GM19025 (cell line): ENCODE measurements around the gene GAPDH.
"Not testable (repeated sequence)": the region's sequence is repeated elsewhere in the genome, so short reads cannot be mapped to it uniquely, and the experiment has no call there.

Experiments
- ATAC-seq: cut with Tn5 transposase; IDR thresholded peaks from one replicate; pipeline ENCODE4 v1.9.1; 2021; ENCODE audit warnings: mild to moderate bottlenecking, low read depth, moderate library complexity; ENCODE audit not compliant: unreplicated experiment

GAPDH gene

DNA sequence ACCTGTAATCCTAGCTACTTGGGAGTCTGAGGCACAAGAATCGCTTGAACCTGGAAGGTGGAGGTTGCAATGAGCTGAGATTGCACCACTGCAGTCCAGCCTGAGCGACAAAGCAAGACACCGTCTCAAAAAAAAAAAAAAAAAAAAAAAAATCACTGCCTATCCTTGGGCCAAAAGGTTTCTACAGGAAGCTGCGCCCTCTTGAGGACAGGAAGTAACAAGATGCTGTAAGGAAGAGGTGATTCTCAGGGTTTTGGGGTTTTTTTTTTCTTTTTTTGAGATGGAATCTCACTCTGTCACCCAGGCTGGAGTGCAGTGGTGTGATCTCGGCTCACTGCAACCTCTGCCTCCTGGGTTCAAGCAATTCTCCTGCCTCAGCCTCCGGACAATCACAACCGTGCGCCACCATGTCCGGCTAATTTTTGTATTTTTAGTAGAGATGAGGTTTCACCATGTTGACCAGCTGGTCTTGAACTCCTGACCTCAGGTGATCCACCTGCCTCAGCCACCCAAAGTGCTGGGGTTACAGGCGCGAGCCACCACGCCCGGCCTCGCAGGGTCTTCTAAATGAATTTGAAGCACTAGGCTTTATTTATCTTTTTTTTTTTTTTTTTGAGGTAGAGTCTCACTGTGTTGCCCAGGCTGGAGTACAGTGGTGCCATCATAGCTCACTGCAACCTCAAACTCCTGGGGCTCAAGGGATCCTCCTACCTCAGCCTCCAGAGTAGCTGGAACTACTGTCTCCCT lies 23.9 kb downstream of the GAPDH start:
- ATAC-seq = not testable (repeated sequence)

DNA sequence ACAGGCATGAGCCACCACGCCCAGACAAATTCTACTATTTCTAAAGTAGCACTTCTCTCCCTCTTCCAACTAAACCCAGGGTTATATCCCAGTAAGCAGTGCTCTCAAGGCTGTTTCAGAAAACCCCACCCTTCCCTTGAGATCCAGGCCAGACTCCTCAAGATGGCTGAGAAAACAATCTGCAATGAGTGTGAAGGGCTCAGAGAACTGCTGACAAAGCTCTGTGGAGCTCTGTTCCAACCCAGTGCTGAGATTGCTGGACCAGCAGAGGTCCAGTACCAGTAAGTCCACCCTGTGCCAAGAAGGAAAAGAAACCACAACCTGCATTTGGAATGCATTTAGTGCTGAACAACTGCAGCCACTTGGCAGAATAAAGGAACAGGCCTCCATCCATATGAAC lies 25.2 kb downstream of the GAPDH start:
- ATAC-seq = no peak

DNA sequence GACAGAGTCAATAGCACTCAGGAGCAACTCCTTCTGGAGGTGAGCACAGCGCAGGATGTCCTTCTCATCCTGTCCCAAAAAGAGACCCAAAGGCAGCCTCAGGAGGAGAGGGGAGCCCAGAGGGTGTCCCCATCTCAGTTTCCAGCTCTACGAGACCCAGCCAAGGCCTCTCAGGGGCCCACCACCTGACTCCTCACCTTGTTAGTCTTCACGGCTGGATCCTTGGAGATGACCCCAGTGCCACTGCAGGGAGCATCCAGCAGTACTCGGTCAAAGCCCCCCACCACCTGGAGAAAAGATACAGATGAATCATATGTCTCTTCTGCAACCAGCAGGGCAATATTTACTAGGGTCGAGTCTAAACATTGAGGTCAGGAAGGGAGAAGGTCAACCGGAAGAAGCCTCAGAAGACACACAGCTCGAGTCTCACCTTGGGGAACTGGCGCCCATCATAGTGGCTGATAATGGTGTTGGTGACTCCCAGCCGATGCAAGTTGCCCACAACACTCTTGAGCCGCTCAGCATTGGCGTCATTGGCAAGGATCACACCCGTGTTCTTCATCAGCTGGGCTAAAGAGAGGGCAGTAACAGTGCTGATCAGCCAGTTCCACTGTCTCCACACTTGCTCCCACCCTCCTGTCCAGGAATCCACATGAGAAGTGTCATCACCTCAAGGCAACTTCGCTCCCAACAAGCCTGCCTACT lies 26.3 kb downstream of the GAPDH start:
- no peak for ATAC-seq

DNA sequence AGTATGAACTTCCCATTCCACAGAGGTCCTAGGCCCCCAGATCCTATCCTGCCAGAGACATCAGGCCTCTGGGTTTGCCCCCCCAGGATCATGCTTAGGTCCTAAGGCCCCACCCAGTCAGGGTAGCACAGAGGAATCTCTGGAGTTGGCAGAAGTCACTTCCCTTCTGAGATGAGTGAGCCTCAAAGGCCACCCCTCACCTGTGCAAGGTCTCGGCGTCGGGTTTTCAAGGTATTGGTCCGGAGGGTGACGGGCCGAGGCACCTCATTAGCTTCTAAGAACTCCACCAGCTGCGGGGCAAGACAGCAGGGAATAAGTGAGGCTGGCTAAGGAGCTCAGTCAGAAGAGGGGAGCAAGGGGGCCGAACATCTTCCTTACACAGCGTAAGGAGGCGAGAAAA lies 28.6 kb downstream of the GAPDH start:
- ATAC-seq = no peak

DNA sequence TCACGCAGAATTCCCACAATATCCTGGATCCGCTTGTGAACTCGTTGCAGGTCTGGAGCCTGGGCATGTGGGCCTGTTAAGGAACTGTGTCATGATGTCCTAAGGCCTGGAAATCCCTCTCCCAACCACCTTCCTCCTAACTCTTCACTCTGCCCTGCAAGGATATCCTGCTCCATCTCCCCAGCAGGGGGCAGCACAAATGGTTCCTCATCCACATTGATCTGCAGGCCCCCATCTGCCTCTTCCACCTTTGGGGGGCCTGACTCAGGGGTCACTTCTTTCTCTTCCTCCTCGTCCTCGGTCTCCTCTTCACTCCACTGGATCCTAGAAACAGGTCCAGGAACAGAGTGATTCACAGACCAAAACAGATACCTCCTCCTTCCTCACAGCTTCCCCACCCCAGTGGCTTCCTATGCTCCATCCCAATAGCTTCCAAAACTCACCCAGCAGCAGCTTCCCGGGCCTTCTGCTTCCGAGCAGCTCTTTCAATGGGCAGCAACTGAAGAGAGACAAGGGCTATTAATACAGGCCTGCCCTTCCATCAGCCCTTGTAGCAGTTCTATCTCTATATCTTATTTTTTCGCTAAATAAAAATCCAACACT lies 29.2 kb downstream of the GAPDH start:
- no peak for ATAC-seq

DNA sequence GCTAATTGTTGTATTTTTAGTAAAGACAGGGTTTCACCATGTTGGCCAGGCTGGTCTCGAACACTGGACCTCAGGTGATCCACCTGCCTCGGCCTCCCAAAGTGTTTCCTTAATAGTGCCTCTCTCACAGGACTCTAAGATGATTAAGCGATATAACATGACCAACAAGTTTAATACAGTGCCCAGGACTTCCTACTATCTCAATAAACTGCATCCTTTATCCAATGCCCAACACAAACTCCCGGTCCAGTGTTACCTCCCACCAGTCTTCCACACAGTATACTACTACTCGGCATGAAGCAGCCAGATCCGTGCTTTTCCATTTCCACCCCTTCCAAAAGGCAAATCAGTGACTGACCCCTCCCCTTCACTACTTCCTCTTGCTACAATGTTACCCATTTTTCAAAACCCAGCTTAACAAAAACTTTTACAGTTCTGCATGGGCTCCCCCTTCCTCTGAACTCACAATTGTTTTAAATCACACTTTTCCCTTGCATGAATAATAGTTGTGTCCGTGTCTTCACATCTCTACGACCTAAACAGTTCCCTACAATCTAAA lies 32.9 kb downstream of the GAPDH start:
- no peak for ATAC-seq

DNA sequence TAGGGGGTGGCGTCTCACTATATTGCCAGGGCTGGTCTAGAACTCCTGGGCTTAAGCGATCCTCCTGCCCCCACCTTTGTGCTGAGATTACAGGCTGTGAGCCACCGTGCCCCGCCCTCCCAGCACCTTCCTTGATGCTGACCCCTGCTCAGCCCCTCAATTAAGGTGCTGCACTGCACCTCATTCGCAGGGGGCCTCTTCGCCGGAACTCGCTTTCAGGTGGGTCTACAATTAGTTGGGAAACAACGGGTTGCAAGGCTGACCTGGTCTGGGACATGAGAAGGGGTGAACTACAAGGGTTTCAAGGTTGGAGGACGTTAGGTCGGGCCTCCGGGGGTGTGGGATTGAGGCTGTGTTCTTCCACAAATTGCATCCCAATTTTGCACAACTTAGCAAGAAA lies 35.0 kb downstream of the GAPDH start:
- ATAC-seq = no peak

DNA sequence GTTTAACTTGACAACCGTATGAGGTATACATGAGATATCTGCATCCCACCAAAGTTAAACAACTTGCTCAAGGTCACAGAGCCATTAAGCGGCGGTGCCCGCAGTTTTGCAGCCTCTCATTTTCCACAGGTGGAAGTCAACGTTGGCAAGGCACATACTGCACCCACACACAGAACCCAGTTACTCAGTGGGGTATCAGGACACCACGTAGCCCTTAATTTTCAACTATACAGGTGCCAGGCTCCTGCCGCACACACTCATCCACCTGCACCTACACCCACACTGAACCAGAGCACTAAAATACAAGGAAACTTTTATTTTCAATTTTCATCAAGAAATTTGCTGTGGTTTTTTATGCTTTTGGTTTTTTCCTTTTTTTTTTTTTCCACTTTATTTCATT lies 35.5 kb downstream of the GAPDH start:
- ATAC-seq = no peak

DNA sequence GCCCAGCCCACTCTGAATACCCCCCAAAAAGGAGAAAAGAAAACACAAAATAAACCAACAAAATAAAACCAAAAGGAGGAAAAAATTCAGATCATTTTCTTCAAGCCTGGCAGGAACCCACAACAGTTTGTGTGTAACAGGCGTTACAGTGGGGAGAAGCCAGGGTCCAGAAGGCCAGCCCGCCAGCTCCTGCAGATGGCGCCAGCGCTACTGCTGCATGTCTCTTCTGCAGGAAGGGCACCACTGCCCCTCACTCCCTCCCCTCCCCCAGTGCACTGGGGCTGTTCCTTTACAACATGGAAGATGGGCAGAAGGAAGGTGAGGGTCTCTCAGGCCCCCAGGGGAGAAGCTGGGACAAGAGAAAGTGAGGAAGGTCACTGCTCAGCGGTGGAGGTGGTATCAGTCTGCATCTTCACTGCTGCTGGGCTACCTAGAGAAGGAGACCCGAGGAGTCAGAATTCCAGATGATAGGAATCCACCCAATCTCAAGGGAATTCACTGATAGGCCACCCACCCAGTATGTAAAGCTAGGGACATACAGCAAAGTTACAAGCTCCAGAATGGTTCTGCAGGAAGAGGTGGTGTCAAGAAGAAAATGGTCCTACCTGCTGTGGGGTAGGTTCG lies 36.1 kb downstream of the GAPDH start:
- no peak for ATAC-seq

DNA sequence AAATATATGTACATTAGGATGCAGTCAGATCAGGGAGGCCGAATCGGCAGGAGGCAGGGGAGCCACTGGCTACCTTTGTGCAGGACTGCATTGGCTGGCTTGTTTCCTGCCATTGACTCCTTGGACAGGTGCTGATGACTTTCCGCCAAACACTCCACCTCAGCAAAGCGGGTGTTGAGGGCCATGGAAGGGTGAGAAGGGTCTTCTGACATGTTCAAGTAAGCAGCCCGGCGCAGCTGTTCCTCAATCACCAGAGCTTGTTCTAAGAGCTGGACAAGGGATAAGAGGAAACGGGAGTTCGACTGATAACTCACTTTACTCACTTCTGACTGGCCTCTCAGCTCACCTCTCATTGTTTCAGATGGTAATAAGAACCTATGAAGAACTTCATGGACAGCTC lies 38.7 kb downstream of the GAPDH start:
- no peak for ATAC-seq

DNA sequence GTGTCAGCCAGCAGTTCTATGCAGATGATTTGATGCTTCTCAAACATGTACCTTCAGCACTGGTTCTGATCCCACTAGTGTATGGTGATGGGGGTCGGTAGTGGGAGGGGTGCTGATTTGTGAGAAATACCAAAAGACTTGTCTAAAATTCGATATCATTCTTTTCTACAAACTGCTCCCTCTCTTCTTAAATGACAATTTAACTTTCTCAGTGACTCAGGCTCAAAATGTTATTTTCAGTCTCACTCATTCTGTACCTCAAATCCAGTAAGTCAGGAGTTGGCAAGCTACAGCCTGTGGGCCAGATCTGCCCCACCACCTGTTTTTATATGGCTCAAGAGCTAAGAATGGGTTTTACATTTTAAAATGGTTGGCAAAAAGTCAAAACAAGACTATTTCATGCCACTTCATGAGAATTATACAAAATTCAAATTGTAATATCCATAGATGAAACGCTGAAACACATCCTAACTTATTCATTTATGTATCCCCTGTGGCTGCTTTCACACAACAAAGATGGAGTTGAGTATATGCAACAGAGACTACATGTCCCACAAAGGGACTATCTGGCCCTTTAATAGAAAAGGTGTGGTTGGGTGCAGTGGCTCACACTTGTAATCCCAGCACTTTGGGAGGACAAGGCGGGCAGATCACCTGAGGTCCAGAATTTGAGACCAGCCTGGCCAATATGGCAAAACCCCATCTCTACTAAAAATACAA lies 40.4 kb downstream of the GAPDH start:
- no peak for ATAC-seq

DNA sequence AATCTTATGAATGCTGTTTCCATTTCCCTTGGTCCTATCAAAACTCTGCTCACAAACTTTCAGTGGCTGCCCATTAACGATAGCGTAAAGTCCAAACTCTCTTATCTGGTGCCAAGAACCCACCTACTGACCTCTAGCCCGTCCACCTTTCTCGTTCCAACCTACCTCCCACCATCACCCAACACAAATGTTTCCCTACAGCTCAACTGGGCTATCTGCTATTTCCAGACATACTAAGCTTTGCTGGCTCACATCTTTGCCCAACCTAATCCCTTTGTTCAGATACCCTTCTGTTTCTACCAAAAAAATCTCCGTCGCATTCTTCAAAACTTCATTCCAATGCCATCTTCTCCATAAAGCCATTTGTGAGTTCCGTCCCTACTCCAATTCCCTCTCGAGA lies 41.3 kb downstream of the GAPDH start:
- ATAC-seq = no peak

DNA sequence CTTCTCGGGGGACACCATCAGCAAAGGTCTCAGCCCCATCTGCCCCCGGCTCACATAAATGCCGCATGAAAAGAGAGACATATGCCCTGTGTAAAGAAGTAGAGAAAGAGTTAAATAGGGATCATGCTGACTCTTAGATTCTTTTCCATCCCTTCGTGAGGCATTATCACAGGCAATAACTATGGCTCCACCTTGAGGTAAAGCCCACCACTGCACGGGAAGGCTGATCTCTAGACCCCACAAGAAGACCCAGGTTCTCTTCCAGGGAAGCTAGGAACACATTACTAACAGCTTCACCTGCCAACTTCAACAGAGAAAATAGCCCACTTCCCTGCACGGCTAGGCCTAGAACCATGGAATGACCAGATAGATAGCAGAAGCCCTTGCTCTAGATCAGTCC lies 47.9 kb downstream of the GAPDH start:
- ATAC-seq = no peak

DNA sequence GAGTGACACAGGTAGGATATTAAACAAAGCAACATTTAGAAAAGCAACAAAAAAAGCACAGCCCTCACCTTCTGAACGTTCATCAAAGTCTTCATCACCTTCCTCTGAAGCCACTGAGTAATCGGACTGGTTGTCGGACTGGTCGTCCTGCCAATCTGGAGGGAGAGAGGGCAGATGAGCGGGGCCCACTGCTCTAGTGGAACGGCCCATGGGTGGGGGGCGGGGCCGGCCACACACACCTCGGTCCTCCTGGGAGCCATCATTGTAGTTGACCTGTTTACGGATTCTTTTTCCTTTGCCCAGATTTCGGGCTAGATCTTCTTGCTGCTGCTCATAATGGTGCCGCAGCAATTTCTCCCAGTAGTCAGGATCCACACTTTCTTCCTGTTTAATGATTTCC lies 48.6 kb downstream of the GAPDH start:
- ATAC-seq = no peak

DNA sequence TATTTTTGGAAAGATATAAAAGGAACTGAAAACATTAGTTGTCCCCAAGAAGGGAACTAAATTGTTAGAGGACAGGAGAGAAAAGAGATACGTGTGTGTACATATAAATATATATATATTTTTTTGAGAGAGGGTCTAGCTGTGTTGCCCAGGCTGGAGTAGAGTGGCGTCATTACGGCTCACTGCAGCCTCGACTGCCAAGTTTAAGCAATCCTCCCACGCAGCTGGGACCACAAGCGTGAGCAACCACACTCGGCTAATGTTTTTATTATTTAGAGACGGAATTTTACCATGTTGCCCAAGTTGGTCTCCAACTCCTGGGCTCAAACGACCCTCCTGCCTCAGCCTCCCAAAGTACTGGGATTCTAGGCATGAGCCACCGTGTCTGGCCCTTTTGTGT lies 50.0 kb downstream of the GAPDH start:
- no peak for ATAC-seq

DNA sequence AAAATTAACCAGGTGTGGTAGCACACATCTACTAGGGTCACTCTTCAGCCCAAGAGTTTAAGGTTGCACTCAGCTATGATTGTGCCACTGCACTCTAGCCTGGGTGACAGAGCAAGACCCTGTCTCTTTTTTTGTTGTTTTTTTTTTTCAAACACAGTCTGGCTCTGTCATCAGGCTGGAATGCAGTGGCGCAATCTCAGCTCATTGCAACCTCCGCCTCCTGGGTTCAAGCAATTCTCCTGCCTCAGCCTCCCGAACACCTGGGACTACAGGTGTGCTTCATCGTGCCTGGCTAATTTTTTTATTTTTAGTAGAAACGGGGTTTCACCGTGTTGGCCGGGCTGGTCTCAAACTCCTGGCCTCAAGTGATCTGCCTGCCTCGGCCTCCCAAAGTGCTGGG lies 52.3 kb downstream of the GAPDH start:
- not testable (repeated sequence) for ATAC-seq
